Measurements from ENCODE around the gene BNC2. TPM values are rescaled to one million over a fixed set of nuclear protein-coding genes. Genes with fewer than 3 reads are reported as not detected.

The BNC2 gene
- total RNA-seq, 1 experiment from 2014 or later = 2.9 TPM

GRCh38 chr9:16475257-16475656, 395.2 kb downstream of the BNC2 start:
- no peak overlapping the region for H2AFZ ChIP-seq

GRCh38 chr9:16469184-16469583, 401.3 kb downstream of the BNC2 start:
- Histone ChIP-seq H3K27ac (no peak overlapping the region), H3K9me2 (ENCODE audit: insufficient read depth) (no peaks in the 10 kb centered on the region), H3F3A (ENCODE audit: insufficient read depth, low read depth) (no peaks in the 10 kb centered on the region), H2AFZ (no peak overlapping the region), H3K4me3 (no peak overlapping the region), H3K9me3 (ENCODE audit: insufficient read depth, low read depth) (no peaks in the 10 kb centered on the region), H3K36me3 (ENCODE audit: low read depth) (no peaks in the 10 kb centered on the region), H3K79me2 (ENCODE audit: low read depth) (no peaks in the 10 kb centered on the region), H3K27me3 (ENCODE audit: insufficient read depth, low read depth) (no peaks in the 10 kb centered on the region), H3K4me2 (no peak overlapping the region), H4K20me1 (ENCODE audit: insufficient read depth) (no peaks in the 10 kb centered on the region), H3K4me1 (replicated peaks; ENCODE audit: insufficient read depth) (no peaks in the 10 kb centered on the region)
- POLR2A ChIA-PET (ENCODE audit: unreplicated experiment) = no interaction called here
- intact Hi-C loops (cut with micrococcal nuclease; ENCODE audit: unreplicated experiment) = loop anchor here (5.0 kb wide), 1 partner anchor 277 kb away; no protein-coding TSS in a partner anchor
- TF ChIP-seq EZH2 (IDR thresholded peaks at IDR 0.05; ENCODE audit: low read depth) (no peak), CTCF (conservative IDR thresholded peaks at IDR 0.05) (no peak)
- CTCF ChIA-PET = no interaction called here
- no peak for DNase-seq
- BruUV-seq (replicated peaks) = no TSS peak

More at GRCh38 chr9:16475257-16475656, 395.2 kb downstream of the BNC2 start:
- ChIA-PET POLR2A (ENCODE audit: unreplicated experiment) (no interaction called here), CTCF (no interaction called here)
- Histone ChIP-seq H3K36me3 (ENCODE audit: low read depth) (no peaks in the 10 kb centered on the region), H3K4me2 (no peak overlapping the region), H3K4me1 (replicated peaks; ENCODE audit: insufficient read depth) (no peaks in the 10 kb centered on the region), H3K9me2 (ENCODE audit: insufficient read depth) (no peaks in the 10 kb centered on the region), H3F3A (ENCODE audit: insufficient read depth, low read depth) (no peaks in the 10 kb centered on the region), H3K27me3 (ENCODE audit: insufficient read depth, low read depth) (no peaks in the 10 kb centered on the region), H3K9me3 (ENCODE audit: insufficient read depth, low read depth) (no peaks in the 10 kb centered on the region), H3K4me3 (no peak overlapping the region), H4K20me1 (ENCODE audit: insufficient read depth) (no peaks in the 10 kb centered on the region), H3K79me2 (ENCODE audit: low read depth) (no peaks in the 10 kb centered on the region), H3K27ac (no peak overlapping the region)
- intact Hi-C loops (cut with micrococcal nuclease; ENCODE audit: unreplicated experiment) = no loop called here
- BruUV-seq (replicated peaks) = no TSS peak
- TF ChIP-seq EZH2 (IDR thresholded peaks at IDR 0.05; ENCODE audit: low read depth) (no peak), CTCF (conservative IDR thresholded peaks at IDR 0.05) (no peak)
- DNase-seq = no peak

GRCh38 chr9:16461851-16462250, 408.6 kb downstream of the BNC2 start:
- TF ChIP-seq CTCF (conservative IDR thresholded peaks at IDR 0.05) (no peak), EZH2 (IDR thresholded peaks at IDR 0.05; ENCODE audit: low read depth) (no peak)
- BruUV-seq (replicated peaks) = no TSS peak
- no peaks in the 10 kb centered on the region for H3K4me1 ChIP-seq (replicated peaks; ENCODE audit: insufficient read depth)
- no peak overlapping the region for H3K4me3 ChIP-seq
- no peak overlapping the region for H2AFZ ChIP-seq
- ChIA-PET POLR2A (ENCODE audit: unreplicated experiment) (no interaction called here), CTCF (interaction anchor here (0.7 kb wide), 1 partner anchor 318 kb away, joined by 3 read pairs; no protein-coding TSS in a partner anchor)
- no peaks in the 10 kb centered on the region for H3K27me3 ChIP-seq (ENCODE audit: insufficient read depth, low read depth)
- H3K27ac ChIP-seq = no peak overlapping the region
- H3F3A ChIP-seq (ENCODE audit: insufficient read depth, low read depth) = no peaks in the 10 kb centered on the region
- DNase-seq = no peak
- no peaks in the 10 kb centered on the region for H3K36me3 ChIP-seq (ENCODE audit: low read depth)
- H3K79me2 ChIP-seq (ENCODE audit: low read depth) = no peaks in the 10 kb centered on the region
- no peaks in the 10 kb centered on the region for H3K9me2 ChIP-seq (ENCODE audit: insufficient read depth)
- intact Hi-C loops (cut with micrococcal nuclease; ENCODE audit: unreplicated experiment) = no loop called here
- no peak overlapping the region for H3K4me2 ChIP-seq
- H4K20me1 ChIP-seq (ENCODE audit: insufficient read depth) = no peaks in the 10 kb centered on the region
- no peaks in the 10 kb centered on the region for H3K9me3 ChIP-seq (ENCODE audit: insufficient read depth, low read depth)

All from PC-9 (cell line).